Measurements from ENCODE around the gene WFS1. TPM values are rescaled to one million over a fixed set of nuclear protein-coding genes. Genes with fewer than 3 reads are reported as not detected.

The WFS1 gene
- total and polyA plus RNA-seq, 9 of the 15 experiments (the other 6 are each of a cell fraction or from before 2014, with no cell fraction given): 0.01 to 0.29 (median 0.03) TPM; not detected in 5

GRCh38 chr4:6230827-6231662 is 38.6 kb upstream of the WFS1 start:
- no peaks in the 10 kb centered on the region for H4K20me1 ChIP-seq (replicated peaks; ENCODE audit: control insufficient read depth, insufficient read depth, low read length)
- no peak for TF ChIP-seq RBM39 (optimal IDR thresholded peaks at IDR 0.05; ENCODE audit: low read depth, low read length)
- no peak for TF ChIP-seq MYC (IDR thresholded peaks at IDR 0.05; ENCODE audit: low read depth, low read length)
- no peak for TF ChIP-seq MYC (CRISPR knock-in tag; IDR thresholded peaks at IDR 0.05; ENCODE audit: borderline replicate concordance, low read depth)
- no peak for TF ChIP-seq SIRT6 (IDR thresholded peaks at IDR 0.05; ENCODE audit: low read depth, low read length)
- TF ChIP-seq CTCF (IDR thresholded peaks at IDR 0.05 in 2 of 3, conservative IDR thresholded peaks at IDR 0.05 in 1 of 3; ENCODE audit: insufficient read depth in 2 of 3, low read depth in 1 of 3, low read length in 3 of 3): no peak
- TF ChIP-seq TAF1 (IDR thresholded peaks at IDR 0.05; ENCODE audit: control insufficient read depth, extremely low read depth, insufficient read depth, low read length, severe bottlenecking): no peak
- TF ChIP-seq TBP (optimal IDR thresholded peaks at IDR 0.05; ENCODE audit: low read depth, low read length): no peak
- TF ChIP-seq ZNF134 (CRISPR knock-in tag; conservative IDR thresholded peaks at IDR 0.05): no peak
- TF ChIP-seq ETV6 (IDR thresholded peaks at IDR 0.05; ENCODE audit: borderline replicate concordance in 1 of 2, low read depth in 2 of 2, low read length in 1 of 2): no peak
- no peak for TF ChIP-seq ETV6 (CRISPR knock-in tag; IDR thresholded peaks at IDR 0.05; ENCODE audit: borderline replicate concordance)
- no peaks in the 10 kb centered on the region for H3K79me2 ChIP-seq (ENCODE audit: control insufficient read depth, insufficient read depth, low read length)
- no peak overlapping the region for H3K4me2 ChIP-seq (ENCODE audit: insufficient read depth, low read length)
- no peak overlapping the region for H3K9ac ChIP-seq (ENCODE audit: insufficient read depth in 1 of 2, low read depth in 2 of 2, low read length in 2 of 2)
- ChIA-PET POLR2A (no interaction called here), CTCF (ENCODE audit: low intra/inter-chr PET ratio) (no interaction called here)
- no peaks in the 10 kb centered on the region; a peak in 1 of 5 replicates for H3K4me1 ChIP-seq (replicated peaks in 1 of 2; ENCODE audit: control insufficient read depth in 2 of 2, insufficient read depth in 2 of 2, low read length in 2 of 2)
- intact Hi-C loops (cut with micrococcal nuclease) (no loop called here), in situ Hi-C loops (cut with MboI) (no loop called here)
- no peaks in the 10 kb centered on the region for H3K36me3 ChIP-seq (ENCODE audit: control insufficient read depth, insufficient read depth, low read length)
- DNase-seq (ENCODE audit: extremely low read depth in 1 of 4, low spot score in 3 of 4) (no peak), FAIRE-seq (no peak), ATAC-seq (no peak)
- no peak overlapping the region for H3K4me3 ChIP-seq
- no peak overlapping the region for H2AFZ ChIP-seq (ENCODE audit: low read depth, low read length)
- no TSS peak for BruUV-seq (replicated peaks)
- H3K9me1 ChIP-seq (ENCODE audit: control insufficient read depth, insufficient read depth, low read length): no peaks in the 10 kb centered on the region
- H3K27ac ChIP-seq (ENCODE audit: extremely low read depth, low read depth, low read length): no peak overlapping the region
- H3K27me3 ChIP-seq (ENCODE audit: control insufficient read depth in 2 of 2, insufficient read depth in 2 of 2, low read length in 2 of 2): peaks cover 0 to 26% of the 10 kb centered on the region in 2 experiments; a peak in 3 of 5 replicates
- WGBS (ENCODE audit: insufficient coverage, low coverage, missing lambda C conversion rate): under 1% methylated on average over 21 of the region's 21 CpGs
- H3K9me3 ChIP-seq (replicated peaks; ENCODE audit: control insufficient read depth, insufficient read depth, low read depth, low read length): no peaks in the 10 kb centered on the region

Measured in K562 (cell line).